ENCODE measurements around the gene EMP3. TPM values are rescaled to one million over a fixed set of nuclear protein-coding genes. Genes with fewer than 3 reads are reported as not detected.

Gene EMP3
- total RNA-seq, 3 donors from 2014 or later: 187 to 207 (median 196) TPM

DNA sequence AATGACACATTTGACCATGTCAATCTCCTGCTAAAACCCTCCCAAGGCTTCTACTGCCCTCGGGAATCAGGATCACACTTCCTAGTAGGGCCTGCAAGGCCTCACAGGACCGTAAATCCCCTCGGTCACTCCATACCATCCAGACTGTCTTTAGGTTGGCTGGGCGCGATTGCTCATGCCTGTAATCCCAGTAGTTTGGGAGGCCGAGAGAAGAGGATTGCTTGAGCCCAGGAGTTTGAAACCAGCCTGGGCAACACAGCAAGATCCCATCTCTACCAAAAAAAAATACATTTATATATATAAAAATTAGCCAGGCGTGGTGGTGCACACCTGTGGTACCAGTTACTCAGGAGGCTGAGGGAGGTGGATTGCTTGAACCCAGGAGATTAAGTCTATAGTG, 23.4 kb downstream of the EMP3 start:
- Mint-ChIP-seq H3K4me3 (no peak overlapping the region), H3K27me3 (ENCODE audit: low read depth) (no peaks in the 10 kb centered on the region), H3K9me3 (no peaks in the 10 kb centered on the region), H3K36me3 (ENCODE audit: insufficient read depth) (peaks cover 2% of the 10 kb centered on the region), H3K4me1 (ENCODE audit: low read depth) (no peaks in the 10 kb centered on the region)
- DNase-seq (no peak), ATAC-seq (no peak)

DNA sequence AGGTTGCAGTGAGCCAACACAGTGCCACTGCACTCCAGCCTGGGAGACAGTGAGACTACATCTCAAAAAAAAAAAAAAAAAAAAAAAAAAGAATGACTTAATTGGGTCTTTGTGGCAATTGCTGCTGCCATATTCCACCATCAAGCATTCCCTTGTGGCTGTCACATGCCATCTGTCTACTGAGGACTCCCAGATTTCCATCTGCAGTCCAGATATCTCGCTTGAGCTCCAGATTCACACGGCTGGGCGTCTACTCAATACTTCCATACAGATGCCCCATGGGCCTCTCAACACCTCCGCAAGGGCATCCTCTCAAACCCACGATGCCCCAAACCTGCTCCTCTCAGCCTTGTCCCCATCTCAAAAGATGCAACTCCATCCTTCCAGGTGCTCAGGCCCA, 25.5 kb downstream of the EMP3 start:
- ATAC-seq (no peak), DNase-seq (no peak)
- Mint-ChIP-seq H3K4me3 (no peak overlapping the region), H3K9me3 (no peaks in the 10 kb centered on the region), H3K27me3 (ENCODE audit: low read depth) (no peaks in the 10 kb centered on the region), H3K36me3 (ENCODE audit: insufficient read depth) (peaks cover 2% of the 10 kb centered on the region), H3K4me1 (ENCODE audit: low read depth) (no peaks in the 10 kb centered on the region)

DNA sequence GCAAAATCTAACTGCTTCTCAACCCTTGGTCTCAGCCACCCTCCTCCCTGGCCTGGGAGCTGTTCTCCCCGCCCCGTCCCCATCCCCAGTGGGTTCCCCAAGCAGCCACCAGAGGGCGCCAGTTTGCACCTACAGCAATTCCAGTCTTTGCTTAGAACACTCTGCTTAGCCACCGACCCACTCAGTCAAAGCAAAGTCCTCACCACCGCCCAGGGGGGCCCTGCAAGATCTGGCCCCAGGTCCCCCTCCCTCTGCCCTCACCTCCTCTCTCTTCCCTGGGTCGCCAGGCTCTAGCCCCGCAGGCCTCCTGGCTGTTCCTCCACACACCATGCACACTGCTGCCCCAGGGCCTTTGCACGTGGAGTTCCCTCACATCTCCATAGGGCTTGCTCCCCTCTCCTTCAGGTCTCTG, 26.0 kb downstream of the EMP3 start:
- no peaks in the 10 kb centered on the region for H3K9me3 Mint-ChIP-seq
- no peaks in the 10 kb centered on the region for H3K4me1 Mint-ChIP-seq (ENCODE audit: low read depth)
- no peak overlapping the region for H3K4me3 Mint-ChIP-seq
- no peaks in the 10 kb centered on the region for H3K27me3 Mint-ChIP-seq (ENCODE audit: low read depth)
- ATAC-seq (peak; percentile 93 to 96), DNase-seq (peak; percentile 78)
- peaks cover 2% of the 10 kb centered on the region for H3K36me3 Mint-ChIP-seq (ENCODE audit: insufficient read depth)

DNA sequence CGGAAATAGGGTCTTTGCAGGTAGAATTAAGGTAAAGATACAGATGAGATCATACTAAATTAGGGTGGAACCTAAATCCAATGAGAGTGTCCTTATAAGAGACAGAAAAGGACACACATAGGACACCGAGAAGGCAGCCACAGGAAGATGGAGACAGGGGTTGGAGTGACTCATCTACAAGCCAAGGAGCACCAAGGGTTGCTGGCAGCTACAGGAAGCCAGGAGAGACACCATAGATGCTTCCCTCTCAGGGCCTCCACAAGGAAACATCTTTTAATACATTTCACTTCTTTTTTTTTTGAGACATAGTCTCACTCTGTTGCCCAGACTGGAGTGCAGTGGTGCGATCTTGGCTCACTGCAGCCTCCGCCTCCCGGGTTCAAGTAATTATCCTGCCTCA, 28.3 kb downstream of the EMP3 start:
- H3K36me3 Mint-ChIP-seq (ENCODE audit: insufficient read depth): peaks cover 4% of the 10 kb centered on the region
- no peaks in the 10 kb centered on the region for H3K27me3 Mint-ChIP-seq (ENCODE audit: low read depth)
- ATAC-seq (no peak), DNase-seq (no peak)
- no peak overlapping the region for H3K4me3 Mint-ChIP-seq
- H3K4me1 Mint-ChIP-seq (ENCODE audit: low read depth): no peaks in the 10 kb centered on the region
- H3K9me3 Mint-ChIP-seq: no peaks in the 10 kb centered on the region

DNA sequence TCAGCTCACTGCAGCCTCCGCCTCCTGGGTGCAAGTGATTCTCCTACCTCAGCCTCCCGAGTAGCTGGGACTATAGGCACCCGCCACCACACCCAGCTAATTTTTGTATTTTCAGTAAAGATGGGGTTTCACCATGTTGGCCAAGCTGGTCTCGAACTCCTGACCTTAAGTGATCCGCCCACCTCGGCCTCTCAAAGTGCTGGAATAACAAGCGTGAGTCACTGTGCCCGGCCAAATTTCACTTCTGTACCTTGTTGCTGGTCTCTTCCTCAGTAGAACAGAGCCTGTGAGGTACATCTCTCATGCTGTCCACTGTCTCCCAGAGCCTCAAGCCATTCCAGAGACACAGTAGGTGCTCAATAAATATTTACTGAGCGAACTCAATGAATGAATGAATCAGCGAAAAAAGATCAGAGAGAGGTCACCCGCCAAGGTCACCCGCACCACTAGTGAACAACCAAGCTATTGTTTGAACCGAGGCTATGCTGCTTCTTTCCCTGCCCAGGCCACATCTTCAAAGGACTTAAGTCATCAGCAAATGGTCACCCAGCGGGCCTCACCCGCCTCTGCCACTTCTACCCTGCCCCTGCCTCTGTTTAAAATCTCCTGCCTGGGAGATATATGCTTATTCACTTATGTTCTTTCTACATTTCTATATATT, 29.1 kb downstream of the EMP3 start:
- Mint-ChIP-seq H3K4me3 (no peak overlapping the region), H3K4me1 (ENCODE audit: low read depth) (no peaks in the 10 kb centered on the region), H3K36me3 (ENCODE audit: insufficient read depth) (peaks cover 5% of the 10 kb centered on the region), H3K27me3 (ENCODE audit: low read depth) (no peaks in the 10 kb centered on the region), H3K9me3 (no peaks in the 10 kb centered on the region)
- DNase-seq: no peak
- ATAC-seq: no peak

DNA sequence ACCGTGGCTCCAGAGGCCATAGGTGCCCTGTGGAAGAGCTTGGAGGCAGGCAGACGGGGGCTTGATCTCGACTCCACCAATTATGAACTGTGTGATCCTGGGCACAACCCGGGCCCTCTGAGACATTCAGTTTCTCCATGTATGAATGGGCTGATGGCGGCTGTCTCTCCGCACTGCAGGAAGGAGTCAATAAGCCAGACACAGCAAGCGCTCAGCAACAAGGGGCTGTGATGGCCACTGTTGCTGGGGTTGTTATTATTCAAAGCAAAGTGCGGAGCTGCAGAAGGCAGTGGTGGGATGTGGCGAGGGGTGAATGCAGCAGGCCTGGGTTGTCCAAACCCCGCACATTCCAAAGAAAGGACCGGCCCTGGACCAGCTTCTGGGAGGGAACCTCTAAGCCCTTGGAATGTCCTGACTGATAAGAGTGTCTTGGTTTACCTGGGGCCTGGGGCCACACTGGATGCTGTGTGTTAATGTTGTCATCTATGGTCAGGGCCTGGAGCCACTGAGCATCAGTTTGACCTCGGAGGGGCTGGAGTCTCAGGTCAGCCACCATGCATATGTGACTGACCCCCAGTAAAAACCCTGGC, 30.1 kb downstream of the EMP3 start:
- Mint-ChIP-seq H3K36me3 (ENCODE audit: insufficient read depth) (peaks cover 7% of the 10 kb centered on the region), H3K4me3 (no peak overlapping the region), H3K9me3 (no peaks in the 10 kb centered on the region), H3K27me3 (ENCODE audit: low read depth) (no peaks in the 10 kb centered on the region), H3K4me1 (ENCODE audit: low read depth) (no peaks in the 10 kb centered on the region)
- DNase-seq (no peak), ATAC-seq (no peak)

DNA sequence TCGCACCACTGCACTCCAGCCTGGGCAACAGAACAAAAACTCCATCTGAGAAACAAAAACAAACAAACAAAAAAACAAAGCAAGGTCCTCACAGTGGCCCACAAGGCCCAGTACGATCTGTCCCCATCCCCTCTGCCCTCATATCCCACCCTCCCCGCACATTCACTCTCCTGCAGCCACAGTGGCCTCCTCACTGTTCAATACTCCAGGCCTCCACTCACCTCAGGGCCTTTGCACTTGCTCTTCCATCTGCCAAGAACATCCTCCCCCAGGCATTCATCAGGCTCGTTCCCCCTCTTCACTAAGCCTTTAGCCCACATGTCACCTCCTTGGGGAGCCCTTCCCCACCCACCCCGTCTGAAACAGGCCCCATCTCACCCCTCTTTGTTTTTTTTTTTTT, 33.8 kb downstream of the EMP3 start:
- peaks cover 4% of the 10 kb centered on the region for H3K4me1 Mint-ChIP-seq (ENCODE audit: low read depth)
- ATAC-seq (no peak), DNase-seq (no peak)
- H3K36me3 Mint-ChIP-seq (ENCODE audit: insufficient read depth): peaks cover 7% of the 10 kb centered on the region
- no peaks in the 10 kb centered on the region for H3K9me3 Mint-ChIP-seq
- H3K4me3 Mint-ChIP-seq: no peak overlapping the region
- no peaks in the 10 kb centered on the region for H3K27me3 Mint-ChIP-seq (ENCODE audit: low read depth)

DNA sequence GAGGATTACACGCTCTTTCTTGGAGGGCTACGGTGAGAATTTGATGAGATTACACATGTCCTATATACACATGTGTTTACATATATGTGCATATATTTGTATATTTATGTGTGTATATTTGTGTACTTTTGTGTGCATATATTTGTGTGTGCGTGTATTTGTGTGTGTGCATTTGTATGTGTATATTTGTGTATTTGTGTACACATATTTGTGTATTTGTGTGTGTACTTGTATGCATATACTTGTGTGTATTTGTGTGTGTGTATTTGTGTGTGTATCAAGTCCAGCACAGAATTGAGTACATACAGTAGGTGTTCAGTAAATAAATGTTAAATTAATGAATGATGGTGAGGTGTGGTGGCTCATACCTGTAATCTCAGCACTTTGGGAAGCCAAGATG, 36.6 kb downstream of the EMP3 start:
- H3K36me3 Mint-ChIP-seq (ENCODE audit: insufficient read depth): peaks cover 7% of the 10 kb centered on the region
- H3K4me3 Mint-ChIP-seq: no peak overlapping the region
- H3K4me1 Mint-ChIP-seq (ENCODE audit: low read depth): peaks cover 4% of the 10 kb centered on the region
- H3K9me3 Mint-ChIP-seq: no peaks in the 10 kb centered on the region
- H3K27me3 Mint-ChIP-seq (ENCODE audit: low read depth): no peaks in the 10 kb centered on the region
- DNase-seq: no peak
- ATAC-seq: no peak

DNA sequence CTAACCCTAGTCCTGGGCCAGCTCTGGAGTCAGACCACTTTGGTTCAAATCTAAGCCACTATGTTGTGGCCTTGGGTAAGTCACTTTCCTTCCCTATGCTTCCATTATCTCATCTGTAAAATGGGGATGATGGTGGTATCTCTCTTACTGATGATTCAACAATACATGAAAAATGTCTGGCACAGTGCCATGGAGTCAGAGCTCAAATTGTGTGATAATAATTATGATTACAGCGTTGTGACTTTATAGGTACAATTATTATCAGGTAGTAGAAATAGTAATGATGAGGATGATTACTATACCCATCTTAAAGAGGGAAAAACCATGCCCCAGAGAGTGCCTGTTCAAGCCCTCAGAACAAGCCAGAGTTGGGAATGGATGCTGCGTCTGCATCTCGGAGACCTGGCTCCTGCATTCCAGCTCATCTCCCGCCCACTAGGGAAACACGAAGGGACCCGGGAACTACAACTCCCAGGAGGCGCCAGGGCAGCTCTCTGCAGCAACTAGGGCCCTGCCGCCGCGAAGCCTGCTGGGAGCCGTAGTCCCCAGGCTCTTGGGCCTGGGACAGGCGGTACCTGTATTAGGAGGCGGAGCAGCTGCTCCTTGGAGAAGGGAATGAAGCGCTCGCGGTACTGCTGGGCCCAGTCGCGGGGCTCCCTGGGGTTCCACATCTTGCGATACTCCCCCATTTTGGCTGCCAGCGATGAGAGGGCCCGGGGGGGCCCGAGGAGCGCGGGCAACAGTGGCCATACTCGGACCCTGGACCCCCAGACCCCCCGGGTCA, 37.6 kb downstream of the EMP3 start:
- Mint-ChIP-seq H3K27me3 (ENCODE audit: low read depth) (no peaks in the 10 kb centered on the region), H3K9me3 (no peaks in the 10 kb centered on the region), H3K4me3 (peak overlapping the region; percentile 87), H3K4me1 (ENCODE audit: low read depth) (peaks cover 4% of the 10 kb centered on the region), H3K36me3 (ENCODE audit: insufficient read depth) (peaks cover 7% of the 10 kb centered on the region)
- ATAC-seq (peak; percentile 75), DNase-seq (peak; percentile 84)

DNA sequence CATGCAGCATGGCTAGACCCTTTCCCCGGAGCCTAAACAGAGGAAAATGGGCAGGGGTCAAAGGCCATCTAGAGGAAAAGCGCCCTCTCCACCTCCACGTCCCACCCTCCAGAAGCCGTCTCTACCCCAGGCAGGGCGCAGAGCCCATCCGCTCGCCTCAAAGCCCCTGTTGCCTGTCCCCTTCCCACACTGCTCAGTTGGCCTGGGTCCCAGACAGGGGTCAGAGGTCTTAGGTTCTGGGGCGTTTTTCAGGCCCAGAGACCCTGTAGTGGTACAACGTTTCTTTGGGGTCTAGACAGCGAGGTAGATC, 38.1 kb downstream of the EMP3 start:
- H3K9me3 Mint-ChIP-seq: no peaks in the 10 kb centered on the region
- peaks cover 6% of the 10 kb centered on the region for H3K36me3 Mint-ChIP-seq (ENCODE audit: insufficient read depth)
- DNase-seq (peak; percentile 8), ATAC-seq (peak; percentile 6 to 12)
- no peaks in the 10 kb centered on the region for H3K27me3 Mint-ChIP-seq (ENCODE audit: low read depth)
- peak overlapping the region; percentile 87 for H3K4me3 Mint-ChIP-seq
- H3K4me1 Mint-ChIP-seq (ENCODE audit: low read depth): peaks cover 4% of the 10 kb centered on the region

DNA sequence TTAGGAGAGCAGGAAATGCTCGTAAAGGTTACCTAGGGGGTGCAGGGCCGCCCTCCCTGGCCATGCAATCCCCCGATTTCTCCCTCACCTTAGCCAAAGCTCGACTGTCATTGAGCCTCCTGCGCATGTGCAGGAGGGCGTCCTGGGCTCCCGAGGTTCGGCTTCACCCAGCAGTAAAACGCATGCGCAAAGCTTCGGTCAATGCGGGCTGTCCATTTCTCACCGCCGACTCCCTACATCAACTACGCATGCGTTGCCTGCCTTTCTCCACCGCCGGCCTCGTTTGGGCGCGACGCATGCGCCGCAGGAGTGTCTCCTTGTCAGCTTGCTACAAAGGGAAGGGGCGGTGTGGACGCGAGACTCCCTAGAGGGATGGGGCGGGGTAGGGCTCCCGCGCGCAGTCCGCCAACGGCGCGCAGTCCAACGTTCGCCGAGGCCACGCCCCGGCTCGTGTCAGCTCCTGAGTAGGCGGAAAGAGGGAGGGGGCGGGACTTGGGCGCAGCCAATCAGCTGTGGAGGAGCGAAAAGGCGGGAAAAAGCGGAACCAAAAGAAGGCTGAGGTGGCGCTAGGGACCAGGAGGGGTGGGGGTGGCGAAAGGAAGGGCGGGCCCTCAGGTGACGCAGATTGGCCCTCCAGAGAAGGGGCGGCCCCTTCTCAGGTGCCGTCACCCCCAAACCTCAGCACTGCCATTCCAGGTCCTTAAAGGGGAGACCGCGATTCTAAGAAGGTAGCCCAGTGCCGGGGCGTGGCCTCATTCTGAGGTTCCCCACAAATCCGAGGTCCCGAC, 38.7 kb downstream of the EMP3 start, which contains the start of the genes SYNGR4 and TMEM143:
Gene SYNGR4 (plus strand): TSS at position 558 of the 788 bp plus-strand sequence. CDS start 1,476 bp downstream, outside the sequence.
Gene TMEM143 (minus strand): TSS at position 131 of the 788 bp plus-strand sequence. CDS start 20 bp downstream, at position 111.
- H3K36me3 Mint-ChIP-seq (ENCODE audit: insufficient read depth): peaks cover 3% of the 10 kb centered on the region
- H3K9me3 Mint-ChIP-seq: no peaks in the 10 kb centered on the region
- peak; percentile 92 to 93 for ATAC-seq
- peak within 1 kb of the TSS; percentile 87 for H3K4me3 Mint-ChIP-seq
- peaks cover 4% of the 10 kb centered on the region for H3K4me1 Mint-ChIP-seq (ENCODE audit: low read depth)
- no peaks in the 10 kb centered on the region for H3K27me3 Mint-ChIP-seq (ENCODE audit: low read depth)
- peak; percentile 96 for DNase-seq

DNA sequence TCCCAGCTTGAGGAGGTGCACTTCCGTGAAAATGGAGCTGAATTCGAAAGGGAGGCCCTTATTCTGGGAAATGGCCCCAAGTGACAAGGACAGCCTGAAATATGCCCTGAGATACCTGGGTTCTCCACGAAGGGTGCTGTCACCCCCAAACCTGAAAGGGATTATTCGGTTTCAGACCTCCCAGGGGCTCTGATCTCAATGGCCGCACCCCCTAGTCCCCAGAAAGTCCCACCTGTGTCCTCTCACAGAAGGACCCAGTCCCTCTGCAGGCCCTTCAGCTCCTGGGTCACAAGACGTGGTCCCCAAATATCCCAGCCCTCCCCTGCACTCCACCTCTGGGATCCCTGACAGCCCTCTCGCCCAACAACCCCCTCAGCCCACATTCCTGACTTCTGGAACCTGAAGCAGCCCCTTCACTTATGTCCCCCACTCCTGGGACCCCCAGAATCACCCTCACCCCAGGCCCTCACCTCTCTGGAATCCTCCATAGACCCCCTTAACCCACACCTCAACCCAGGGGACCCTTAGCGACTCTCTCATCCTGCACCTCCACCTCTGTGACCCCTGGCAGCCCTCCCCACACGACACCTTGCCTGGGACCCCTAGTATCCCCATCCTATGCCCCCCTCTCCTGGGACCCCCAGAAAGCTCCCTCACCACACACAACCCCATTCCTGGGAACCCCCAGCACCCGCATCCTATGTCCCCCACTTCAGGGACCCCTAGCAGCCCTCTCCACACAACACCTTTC, 39.4 kb downstream of the EMP3 start:
- Mint-ChIP-seq H3K36me3 (ENCODE audit: insufficient read depth) (peaks cover under 1% of the 10 kb centered on the region), H3K9me3 (no peaks in the 10 kb centered on the region), H3K4me1 (ENCODE audit: low read depth) (peaks cover 4% of the 10 kb centered on the region), H3K27me3 (ENCODE audit: low read depth) (no peaks in the 10 kb centered on the region), H3K4me3 (peak overlapping the region; percentile 87)
- no peak for ATAC-seq
- DNase-seq: peak; percentile 9

DNA sequence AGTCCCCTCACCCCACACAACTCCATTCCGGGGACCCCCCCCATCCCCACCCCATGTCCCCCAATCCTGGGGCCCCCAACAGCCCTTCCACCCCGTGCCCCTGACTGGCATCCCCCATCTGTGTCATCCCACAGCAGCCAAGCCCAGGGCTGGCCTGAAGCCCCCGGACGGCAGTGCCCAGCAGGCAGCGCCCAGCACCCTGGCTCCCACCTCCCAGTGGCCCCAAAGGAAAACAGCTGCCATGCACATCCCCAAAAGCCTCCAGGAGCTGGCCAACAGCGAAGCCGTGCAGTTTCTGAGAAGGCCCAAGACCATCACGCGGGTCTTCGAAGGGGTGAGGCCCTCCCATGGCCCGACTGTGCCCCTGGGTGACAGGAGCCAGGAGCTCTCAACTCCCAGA, 40.2 kb downstream of the EMP3 start:
- no peak for ATAC-seq
- Mint-ChIP-seq H3K27me3 (ENCODE audit: low read depth) (no peaks in the 10 kb centered on the region), H3K9me3 (no peaks in the 10 kb centered on the region), H3K36me3 (ENCODE audit: insufficient read depth) (no peaks in the 10 kb centered on the region), H3K4me1 (ENCODE audit: low read depth) (peaks cover 4% of the 10 kb centered on the region), H3K4me3 (no peak overlapping the region)
- no peak for DNase-seq

DNA sequence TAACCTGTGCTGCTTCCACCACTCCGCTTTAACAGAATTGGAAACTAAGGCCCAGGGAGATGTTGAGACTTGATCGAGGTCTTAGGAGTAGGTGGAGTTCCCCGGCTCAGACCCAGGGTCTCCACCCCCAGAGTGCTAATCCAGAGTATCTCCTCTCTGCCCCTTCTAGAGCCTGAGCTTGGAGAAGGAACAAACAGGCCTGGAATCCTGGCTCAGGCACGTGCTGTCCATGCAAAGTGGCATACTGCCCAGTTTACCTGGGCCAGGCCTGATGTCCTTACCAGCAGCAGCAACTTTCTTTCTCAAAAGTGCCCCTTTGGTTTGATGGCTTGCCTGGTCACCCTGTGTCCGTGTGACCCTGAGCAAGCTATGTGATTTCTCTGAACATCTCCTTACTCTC, 42.5 kb downstream of the EMP3 start:
- ATAC-seq (no peak), DNase-seq (no peak)
- H3K9me3 Mint-ChIP-seq: no peaks in the 10 kb centered on the region
- no peak overlapping the region for H3K4me3 Mint-ChIP-seq
- H3K4me1 Mint-ChIP-seq (ENCODE audit: low read depth): peaks cover 1% of the 10 kb centered on the region
- H3K27me3 Mint-ChIP-seq (ENCODE audit: low read depth): no peaks in the 10 kb centered on the region
- H3K36me3 Mint-ChIP-seq (ENCODE audit: insufficient read depth): no peaks in the 10 kb centered on the region
